Stimulated activated CD8-positive, alpha-beta memory T cell treated with anti-CD3 and anti-CD28 coated beads, Interleukin-12 subunit alpha, Interleukin-12 subunit beta, amount 100 ng/mL, for 1 hour (primary cell): ENCODE data around the gene SIM1.

Experiments
- DNase-seq: peaks from one replicate; pipeline ENCODE4 v3.0.0-alpha.2; 2020; ENCODE audit warnings: low read depth

The SIM1 gene

DNA sequence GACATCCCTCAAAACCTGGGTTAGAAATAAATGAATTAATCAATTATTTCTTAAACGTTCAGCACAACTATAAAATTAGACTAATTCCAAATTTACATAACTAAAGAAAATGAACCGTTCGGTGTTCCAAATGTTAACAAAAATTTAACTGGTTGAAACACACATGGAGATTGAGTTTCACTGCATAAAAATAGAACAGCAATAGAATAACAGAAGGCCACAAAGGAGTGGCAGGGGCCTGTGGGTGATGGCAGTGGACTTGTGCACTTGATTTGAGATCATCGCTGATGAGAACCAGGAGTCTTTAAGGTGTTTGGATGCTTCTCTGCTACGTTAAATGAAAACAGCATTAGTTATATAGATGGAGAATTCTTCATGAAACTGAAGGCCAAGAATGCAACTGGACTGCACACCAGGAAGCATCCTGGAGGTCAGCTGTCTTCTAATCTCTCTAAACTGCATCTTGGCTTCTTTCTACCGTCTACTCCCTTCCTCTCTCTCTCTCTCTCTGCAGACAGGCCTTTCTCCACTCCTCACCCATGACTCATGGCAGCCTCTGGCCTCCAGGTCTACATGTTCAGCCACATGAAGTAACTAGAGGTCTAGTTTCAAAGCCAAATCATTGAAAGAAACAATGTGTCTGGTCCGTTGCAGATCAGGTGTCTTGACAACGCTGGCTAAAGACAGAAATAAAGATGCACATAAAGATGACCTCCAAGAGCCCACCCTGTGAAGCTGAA, 111.3 kb downstream of the SIM1 start:
- DNase-seq, result no peak

DNA sequence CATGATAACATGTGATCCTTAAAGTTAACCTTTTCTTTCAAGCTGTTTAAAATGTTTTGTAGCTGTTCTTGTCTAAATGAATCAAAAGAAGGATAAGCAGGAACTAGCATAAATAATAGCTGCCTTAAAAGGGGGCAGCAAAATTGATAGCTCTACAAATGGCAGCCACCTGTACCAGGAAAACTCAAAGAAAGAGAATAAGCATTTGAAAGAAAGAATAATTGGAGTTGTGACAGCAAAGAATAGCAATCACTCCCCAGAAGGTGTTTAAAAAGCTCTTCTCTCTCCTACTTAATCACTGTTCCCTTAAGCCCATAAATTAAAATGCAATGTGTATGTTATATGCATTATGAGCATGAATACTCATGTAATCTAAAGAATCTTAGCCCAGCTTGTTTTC, 114.6 kb downstream of the SIM1 start:
- no peak for DNase-seq

DNA sequence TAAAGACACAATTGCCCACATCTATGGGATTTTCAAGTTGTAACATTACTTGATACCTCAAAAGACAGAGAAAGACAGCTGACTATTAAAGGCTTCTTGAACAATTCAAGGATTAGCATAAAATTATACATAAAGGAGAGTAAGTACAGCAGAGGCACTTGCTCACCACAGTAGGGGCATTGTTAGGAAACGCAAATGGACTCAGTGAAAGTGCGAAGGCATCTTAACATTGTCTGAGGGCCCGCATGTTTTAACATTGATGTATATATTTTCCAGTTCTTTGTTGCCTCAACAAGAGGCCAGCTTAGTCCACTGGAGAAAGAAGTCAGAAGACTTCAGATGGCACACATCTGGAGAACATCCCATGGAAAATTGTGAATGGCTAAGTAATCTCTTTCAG, 115.4 kb downstream of the SIM1 start:
- no peak for DNase-seq

DNA sequence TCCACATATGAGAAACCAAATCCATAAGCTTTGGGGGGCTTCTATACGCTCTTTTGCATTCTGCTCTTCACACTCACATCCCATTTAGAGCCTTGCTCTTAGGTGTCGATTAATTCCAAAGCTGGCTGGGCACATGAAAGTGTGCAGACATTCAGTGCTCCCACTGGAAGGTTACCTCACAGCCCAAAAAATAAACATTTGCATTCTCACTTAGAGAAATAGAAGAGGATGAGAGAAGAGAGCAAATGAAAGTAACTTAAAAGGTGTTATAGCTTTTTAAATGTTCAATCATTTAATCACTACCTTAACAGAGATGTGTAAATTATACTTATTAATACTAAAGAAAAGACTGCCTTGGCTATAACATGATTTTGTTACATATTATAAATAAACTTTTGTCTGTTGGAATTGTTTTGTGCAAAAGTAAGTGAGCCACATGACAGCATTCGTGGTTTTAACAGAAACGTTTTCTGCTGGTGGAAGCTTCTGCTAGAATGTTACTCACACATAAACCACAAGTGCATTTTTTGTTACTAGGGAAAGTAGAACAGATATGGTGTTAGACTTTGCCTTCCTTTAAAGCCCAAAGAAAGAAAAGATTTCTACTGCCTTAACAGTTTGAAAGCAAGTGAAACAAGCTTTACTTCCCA, 116.7 kb downstream of the SIM1 start:
- DNase-seq, result no peak

DNA sequence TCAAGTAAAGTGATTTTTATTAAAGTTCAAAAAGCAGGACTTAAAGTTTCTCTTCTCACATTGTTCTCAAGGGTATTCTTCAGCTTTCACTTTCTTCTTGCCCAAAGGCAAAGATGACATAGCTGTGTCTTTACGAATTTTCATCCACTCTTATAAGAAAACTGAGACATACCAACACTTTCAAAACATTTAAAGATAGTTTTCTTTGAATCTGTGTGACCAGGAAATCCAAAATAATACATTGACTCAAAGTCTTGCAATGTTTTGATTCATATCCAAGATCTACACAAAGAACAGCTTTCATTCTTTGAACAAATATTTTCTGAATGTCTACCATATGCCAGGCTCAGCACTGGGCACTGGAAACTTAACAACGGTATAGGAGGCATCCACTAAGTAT, 117.9 kb downstream of the SIM1 start:
- no peak for DNase-seq

DNA sequence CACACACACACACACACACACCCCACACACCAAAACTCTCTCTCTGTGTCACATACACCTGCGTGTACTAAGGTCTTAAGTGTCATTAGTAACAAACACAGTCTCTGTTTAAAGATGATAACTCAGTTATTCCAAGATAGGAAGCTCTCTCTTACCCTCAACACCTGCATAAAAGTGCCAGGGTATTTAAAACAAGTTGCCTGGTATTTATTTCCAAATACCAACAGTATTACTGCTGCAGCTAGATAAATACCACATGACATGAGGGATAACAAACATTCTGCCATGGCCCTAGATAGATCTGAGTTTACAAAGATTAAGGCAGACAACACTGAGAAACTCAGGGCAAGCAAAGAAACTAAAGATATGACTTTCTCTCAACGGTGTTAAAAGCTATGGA, 118.5 kb downstream of the SIM1 start:
- no peak for DNase-seq

DNA sequence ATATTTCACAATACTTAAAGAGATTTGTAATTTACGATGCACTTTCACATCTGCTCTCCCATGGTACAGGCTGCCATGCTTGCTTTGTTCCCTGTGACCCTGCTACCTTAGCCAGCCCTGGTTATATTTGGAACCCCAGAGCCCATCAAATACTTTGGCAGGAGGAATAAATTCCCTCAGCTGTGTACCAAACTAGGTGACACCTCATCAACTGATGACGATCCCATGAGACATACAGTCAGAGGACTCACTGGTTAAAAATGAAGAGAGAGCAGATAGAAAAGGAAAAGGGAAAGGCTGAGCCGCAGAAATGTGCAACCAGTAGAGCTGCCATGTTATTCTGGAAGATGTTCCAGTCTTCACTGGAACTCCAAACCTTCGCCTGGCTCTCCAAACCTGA, 120.0 kb downstream of the SIM1 start:
- no peak for DNase-seq

DNA sequence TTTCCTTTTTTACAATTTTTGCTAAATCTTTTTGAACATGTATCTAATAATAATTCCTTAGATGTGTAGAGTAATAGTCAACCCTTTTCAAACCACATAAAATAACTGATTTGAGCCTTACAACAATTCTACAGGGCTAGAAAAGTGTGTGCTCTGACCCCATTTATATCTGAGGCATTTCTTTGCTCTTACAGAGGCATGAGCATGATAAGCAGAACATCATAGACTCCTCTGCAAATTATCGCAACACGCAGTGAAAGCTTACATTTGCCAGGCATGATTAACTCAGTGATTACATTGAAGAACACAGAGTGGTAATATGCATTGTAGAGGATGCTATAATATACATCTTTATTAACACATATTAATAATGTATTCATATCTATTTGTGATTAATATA, 120.4 kb downstream of the SIM1 start:
- no peak for DNase-seq

DNA sequence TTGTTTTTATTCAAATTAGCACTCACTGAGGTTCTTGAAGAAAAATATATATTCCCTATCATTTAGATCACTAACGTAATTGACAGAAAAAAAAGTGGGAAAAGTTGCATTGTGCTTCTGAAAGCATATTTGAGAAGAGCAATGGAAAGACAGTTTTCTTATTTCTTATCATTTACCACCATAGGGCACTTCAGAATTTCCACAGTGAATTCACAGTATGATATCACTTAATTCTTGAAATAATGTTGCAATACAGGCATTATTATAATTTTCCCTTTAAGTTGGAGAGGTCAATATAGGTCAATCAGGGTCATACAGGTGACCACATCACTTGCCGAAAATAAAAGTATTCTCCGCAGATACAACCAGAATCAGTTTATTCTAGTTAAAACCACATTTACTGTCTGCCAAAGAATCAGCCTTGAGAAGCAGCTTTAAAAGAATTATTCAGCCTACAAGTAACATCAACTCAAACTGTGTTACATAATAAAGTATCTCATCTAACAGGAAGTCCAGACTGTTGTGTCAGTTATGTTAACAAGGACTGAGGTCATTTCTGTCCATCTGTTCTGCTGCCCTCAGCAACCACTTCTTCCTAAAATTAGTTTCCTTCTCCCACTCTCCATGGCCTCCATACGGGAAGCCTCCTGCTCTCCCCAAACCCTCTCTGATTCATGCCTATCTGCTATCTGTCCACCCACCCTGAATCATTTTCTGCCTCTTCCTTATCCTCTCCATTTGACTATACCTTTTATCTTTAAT, 121.2 kb downstream of the SIM1 start:
- no peak for DNase-seq

DNA sequence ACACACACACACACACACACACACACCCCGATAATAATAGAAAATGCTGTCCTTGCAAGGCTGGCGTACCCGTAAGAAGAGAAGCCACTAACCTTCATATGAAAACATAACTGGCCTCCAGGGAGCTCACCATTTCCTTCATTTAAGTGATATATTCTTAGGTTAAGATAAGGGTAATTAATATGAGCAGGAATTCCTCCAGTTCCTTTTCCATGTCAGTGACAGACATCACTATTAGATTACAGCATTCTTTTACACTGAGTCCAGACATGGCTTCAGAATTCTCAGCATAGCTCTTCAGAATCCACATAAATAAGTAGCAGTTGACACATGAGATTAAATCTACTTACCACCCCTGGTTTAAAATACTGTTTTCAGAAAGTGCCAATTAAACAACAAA, 121.9 kb downstream of the SIM1 start:
- DNase-seq, result no peak

DNA sequence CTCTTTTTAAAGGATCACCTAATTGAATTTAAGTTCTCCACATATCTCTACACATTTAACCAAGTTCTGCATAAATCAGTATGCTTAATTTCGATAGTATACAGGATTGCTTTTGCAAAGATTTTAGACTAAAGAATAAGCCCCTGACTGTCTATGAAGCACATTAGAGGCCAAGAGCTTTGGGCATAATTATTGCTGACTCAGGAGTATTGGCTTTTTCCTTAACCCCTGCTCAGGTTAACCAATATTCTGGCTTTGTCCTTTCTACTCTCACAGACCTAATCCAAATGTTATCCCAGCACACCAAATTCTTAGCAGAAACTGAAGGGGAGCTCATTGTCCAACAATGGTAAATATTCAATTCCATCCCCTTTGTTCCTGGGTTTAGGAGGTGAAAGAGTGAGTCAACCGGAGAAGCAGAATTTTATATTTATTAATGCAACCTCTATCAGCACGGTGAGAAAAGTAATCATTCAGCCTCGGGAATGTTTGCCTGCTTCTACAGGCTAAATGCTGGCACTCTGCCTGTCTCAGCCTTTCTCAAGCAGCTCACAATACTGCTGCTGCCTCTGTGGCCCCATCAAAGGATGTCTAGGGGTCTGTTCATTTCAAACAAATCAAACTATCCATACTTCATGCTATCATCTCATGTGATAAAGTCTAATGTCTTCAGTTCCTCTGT, 125.0 kb downstream of the SIM1 start:
- DNase-seq, result no peak

DNA sequence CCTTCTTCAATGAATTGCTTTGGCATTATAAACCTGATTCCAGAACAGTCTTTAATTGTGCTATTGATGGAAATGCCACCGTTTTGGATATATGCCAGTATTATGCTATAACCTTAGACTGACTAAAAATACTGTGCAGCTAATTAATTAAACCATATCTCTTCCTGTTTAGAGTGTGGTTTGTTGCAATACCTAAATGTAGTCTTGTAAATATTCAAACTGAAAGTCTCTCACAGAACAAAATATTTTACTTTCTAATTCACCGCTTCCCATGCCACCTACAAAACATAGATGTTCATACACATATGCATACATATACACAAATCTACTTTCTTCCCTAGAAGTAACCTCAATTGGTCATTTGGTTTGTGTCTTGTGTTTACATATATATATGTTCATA, 126.6 kb downstream of the SIM1 start:
- DNase-seq, result no peak

DNA sequence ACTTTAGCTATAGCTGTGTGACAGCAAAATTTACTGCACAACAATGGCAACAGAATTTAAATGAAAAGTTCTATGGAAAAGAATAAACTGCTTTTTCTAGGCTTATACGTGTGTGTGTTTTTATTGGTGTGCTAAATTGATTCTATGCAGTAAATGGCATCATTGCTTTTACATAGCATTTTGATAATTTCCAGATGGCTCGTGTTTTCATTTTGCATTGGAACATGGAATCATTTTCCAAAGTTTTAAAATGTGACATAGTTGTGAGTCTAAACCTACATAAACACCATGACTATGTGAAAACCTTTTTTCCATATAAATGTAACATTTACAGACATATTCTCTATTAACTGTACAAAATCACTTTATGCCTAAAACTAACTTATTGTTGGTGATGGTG, 127.8 kb downstream of the SIM1 start:
- DNase-seq, result no peak

DNA sequence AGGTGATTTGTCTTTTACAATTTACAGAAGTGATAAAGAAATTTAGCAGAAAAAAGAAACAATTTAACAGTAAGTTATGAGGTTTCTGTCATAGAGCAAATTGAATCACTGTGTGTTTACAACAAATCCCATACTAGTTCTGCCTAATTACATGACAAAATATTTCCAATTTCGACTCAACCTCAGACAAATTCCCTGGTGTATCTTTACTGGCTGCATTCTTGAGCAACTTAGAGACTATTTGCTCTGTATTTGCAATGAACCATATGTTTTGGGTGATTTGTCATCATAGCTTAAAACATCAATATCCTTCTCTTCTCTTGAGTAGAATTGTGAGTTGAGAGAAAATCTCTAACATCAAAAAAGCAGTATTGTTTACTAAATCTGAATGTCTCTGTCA, 128.7 kb downstream of the SIM1 start:
- no peak for DNase-seq
